ENCODE data around the gene AOPEP.

- TF ChIP-seq CTCF (IDR thresholded peaks at IDR 0.05 in 4 of 5, conservative IDR thresholded peaks at IDR 0.05 in 1 of 5) (no peak), POLR2A (IDR thresholded peaks at IDR 0.05) (no peak)
Observed at GRCh38 chr9:94894094-94894699, 167.7 kb downstream of the AOPEP start.
